A549 (cell line): ENCODE results near the gene SLC66A2.

Experiments used
- MAFK ChIP-seq: fragments of 450-650 bp; IDR thresholded peaks from 2 replicates; pipeline ENCODE4 v1.6.1; 2014; ENCODE audit not compliant: partially characterized antibody
- MAZ ChIP-seq: fragments of 150-350 bp; IDR thresholded peaks from 2 replicates; pipeline ENCODE4 v1.6.1; 2014; ENCODE audit warnings: antibody characterized with exemption, low read depth, low read length, borderline replicate concordance
- NR3C1 ChIP-seq: fragments of >200 bp; sonication (Bioruptor Twin); formaldehyde crosslinking; IDR thresholded peaks from 3 replicates; pipeline ENCODE4 v1.6.1; 2017
- RAD21 ChIP-seq, 2 experiments: fragments of >200 bp in 1 of 2; sonication (Bioruptor Twin) in 1 of 2; formaldehyde crosslinking in 1 of 2; IDR thresholded peaks in 1 of 2; conservative IDR thresholded peaks in 1 of 2; 2 replicates in 1 of 2; 3 replicates in 1 of 2; pipeline ENCODE4 v1.6.1; 2012 to 2018; ENCODE audit warnings: inconsistent platforms in 1 of 2
- RFX5 ChIP-seq: fragments of 450-650 bp; IDR thresholded peaks from 2 replicates; pipeline ENCODE4 v1.7.1; 2014; ENCODE audit warnings: antibody characterized with exemption, mild to moderate bottlenecking, moderate library complexity
- SMC3 ChIP-seq: fragments of >200 bp; sonication (Bioruptor Twin); formaldehyde crosslinking; IDR thresholded peaks from 3 replicates; pipeline ENCODE4 v1.6.1; 2018; ENCODE audit warnings: inconsistent platforms
- TF ChIP-seq, protein P1 (sequence below): fragments of >200 bp; sonication (Bioruptor Twin); formaldehyde crosslinking; IDR thresholded peaks from 3 replicates; pipeline ENCODE4 v1.5.1; 2016
- TF ChIP-seq, protein P2 (sequence below): fragments of 450-650 bp; IDR thresholded peaks from 2 replicates; pipeline ENCODE4 v1.6.1; 2014; ENCODE audit warnings: antibody characterized with exemption
- TF ChIP-seq, protein P3 (sequence below): IDR thresholded peaks from 2 replicates; pipeline ENCODE4 v1.6.1; 2012
- TF ChIP-seq, protein P4 (sequence below): IDR thresholded peaks from 2 replicates; pipeline ENCODE4 v1.6.1; 2012; ENCODE audit warnings: low read depth, borderline replicate concordance

DNA sequence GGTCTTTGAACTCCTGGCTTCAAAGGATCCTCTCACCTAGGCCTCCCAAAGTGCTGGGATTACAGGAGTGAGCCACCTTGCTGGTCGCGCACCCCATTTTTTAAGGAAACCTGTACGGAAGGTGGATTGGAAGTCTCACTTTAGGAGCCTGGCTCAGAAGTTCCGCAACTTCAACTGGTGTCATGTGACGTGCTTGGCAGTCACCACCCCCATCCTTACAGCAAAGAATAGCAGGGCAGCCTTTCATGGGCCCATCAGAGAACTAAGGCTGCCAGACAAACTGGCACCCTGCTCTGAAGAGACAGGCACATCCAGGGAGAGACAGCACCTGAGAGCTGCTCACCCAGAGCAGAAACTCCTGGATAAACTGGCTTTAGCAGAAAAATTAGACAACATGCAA is 3.3 kb upstream of the SLC66A2 start:
- TF ChIP-seq, protein P1, sequence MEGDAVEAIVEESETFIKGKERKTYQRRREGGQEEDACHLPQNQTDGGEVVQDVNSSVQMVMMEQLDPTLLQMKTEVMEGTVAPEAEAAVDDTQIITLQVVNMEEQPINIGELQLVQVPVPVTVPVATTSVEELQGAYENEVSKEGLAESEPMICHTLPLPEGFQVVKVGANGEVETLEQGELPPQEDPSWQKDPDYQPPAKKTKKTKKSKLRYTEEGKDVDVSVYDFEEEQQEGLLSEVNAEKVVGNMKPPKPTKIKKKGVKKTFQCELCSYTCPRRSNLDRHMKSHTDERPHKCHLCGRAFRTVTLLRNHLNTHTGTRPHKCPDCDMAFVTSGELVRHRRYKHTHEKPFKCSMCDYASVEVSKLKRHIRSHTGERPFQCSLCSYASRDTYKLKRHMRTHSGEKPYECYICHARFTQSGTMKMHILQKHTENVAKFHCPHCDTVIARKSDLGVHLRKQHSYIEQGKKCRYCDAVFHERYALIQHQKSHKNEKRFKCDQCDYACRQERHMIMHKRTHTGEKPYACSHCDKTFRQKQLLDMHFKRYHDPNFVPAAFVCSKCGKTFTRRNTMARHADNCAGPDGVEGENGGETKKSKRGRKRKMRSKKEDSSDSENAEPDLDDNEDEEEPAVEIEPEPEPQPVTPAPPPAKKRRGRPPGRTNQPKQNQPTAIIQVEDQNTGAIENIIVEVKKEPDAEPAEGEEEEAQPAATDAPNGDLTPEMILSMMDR = no peak
- TF ChIP-seq NR3C1 = no peak
- TF ChIP-seq, protein P2, sequence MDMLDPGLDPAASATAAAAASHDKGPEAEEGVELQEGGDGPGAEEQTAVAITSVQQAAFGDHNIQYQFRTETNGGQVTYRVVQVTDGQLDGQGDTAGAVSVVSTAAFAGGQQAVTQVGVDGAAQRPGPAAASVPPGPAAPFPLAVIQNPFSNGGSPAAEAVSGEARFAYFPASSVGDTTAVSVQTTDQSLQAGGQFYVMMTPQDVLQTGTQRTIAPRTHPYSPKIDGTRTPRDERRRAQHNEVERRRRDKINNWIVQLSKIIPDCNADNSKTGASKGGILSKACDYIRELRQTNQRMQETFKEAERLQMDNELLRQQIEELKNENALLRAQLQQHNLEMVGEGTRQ = no peak
- no peak for TF ChIP-seq MAZ
- TF ChIP-seq, protein P3, sequence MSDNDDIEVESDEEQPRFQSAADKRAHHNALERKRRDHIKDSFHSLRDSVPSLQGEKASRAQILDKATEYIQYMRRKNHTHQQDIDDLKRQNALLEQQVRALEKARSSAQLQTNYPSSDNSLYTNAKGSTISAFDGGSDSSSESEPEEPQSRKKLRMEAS = no peak
- TF ChIP-seq MAFK = no peak
- no peak for TF ChIP-seq RFX5
- TF ChIP-seq, protein P4, sequence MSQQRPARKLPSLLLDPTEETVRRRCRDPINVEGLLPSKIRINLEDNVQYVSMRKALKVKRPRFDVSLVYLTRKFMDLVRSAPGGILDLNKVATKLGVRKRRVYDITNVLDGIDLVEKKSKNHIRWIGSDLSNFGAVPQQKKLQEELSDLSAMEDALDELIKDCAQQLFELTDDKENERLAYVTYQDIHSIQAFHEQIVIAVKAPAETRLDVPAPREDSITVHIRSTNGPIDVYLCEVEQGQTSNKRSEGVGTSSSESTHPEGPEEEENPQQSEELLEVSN = no peak
- no peak for TF ChIP-seq RAD21 (conservative IDR thresholded peaks at IDR 0.05 in 1 of 2, IDR thresholded peaks at IDR 0.05 in 1 of 2)
- no peak for TF ChIP-seq SMC3
